NCI-H187 treated with DMSO at 0.1 percent for 48 hours (cell line): Measurements from ENCODE around the gene CETP.

ENCODE experiments used
- DNase-seq: peaks from one replicate; lab custom pipeline; 2025; lab: John Stamatoyannopoulos, UW

CETP gene

GRCh38 chr16:57020651-57021050 is 58.9 kb downstream of the CETP start:
- no peak for DNase-seq

- DNase-seq, result no peak
Measured at GRCh38 chr16:57021757-57022156, 60.0 kb downstream of the CETP start.

GRCh38 chr16:57022445-57022844 is 60.7 kb downstream of the CETP start:
- no peak for DNase-seq

- DNase-seq, result no peak
Measured at GRCh38 chr16:57023541-57024249, 61.9 kb downstream of the CETP start.

- DNase-seq, result no peak
Measured at GRCh38 chr16:57024894-57025680, 63.3 kb downstream of the CETP start.

GRCh38 chr16:57025941-57026777 is 64.4 kb downstream of the CETP start:
- no peak for DNase-seq

- no peak for DNase-seq
Measured at GRCh38 chr16:57026778-57027062, 65.0 kb downstream of the CETP start.

- DNase-seq, result no peak
Measured at GRCh38 chr16:57027067-57027466, 65.3 kb downstream of the CETP start.

GRCh38 chr16:57028086-57028485 is 66.3 kb downstream of the CETP start:
- no peak for DNase-seq

- no peak for DNase-seq
Measured at GRCh38 chr16:57029161-57030160, 67.7 kb downstream of the CETP start.

- no peak for DNase-seq
Measured at GRCh38 chr16:57030346-57030902, 68.7 kb downstream of the CETP start.

GRCh38 chr16:57031156-57031555 is 69.4 kb downstream of the CETP start:
- no peak for DNase-seq

- DNase-seq, result no peak
Measured at GRCh38 chr16:57032346-57032745, 70.6 kb downstream of the CETP start.

- no peak for DNase-seq
Measured at GRCh38 chr16:57032931-57033330, 71.2 kb downstream of the CETP start.
